GM12891 (cell line): ENCODE results near the gene RTP3.

ENCODE experiments used
- POLR2A ChIP-seq: IDR thresholded peaks from 2 replicates; pipeline ENCODE4 v1.6.1; 2011; ENCODE audit warnings: low read depth, low read length, control low read depth
- POLR2AphosphoS5 ChIP-seq: IDR thresholded peaks from 2 replicates; pipeline ENCODE4 v1.6.1; 2011; ENCODE audit warnings: low read depth, low read length, control low read depth
- POU2F2 ChIP-seq: IDR thresholded peaks from 2 replicates; pipeline ENCODE4 v1.6.1; 2011; ENCODE audit warnings: low read depth, mild to moderate bottlenecking, control low read depth, low read length, moderate library complexity
- SPI1 ChIP-seq: IDR thresholded peaks from 2 replicates; pipeline ENCODE4 v1.6.1; 2011; ENCODE audit warnings: low read depth, low read length, control low read depth
- TAF1 ChIP-seq: IDR thresholded peaks from 2 replicates; pipeline ENCODE4 v1.6.1; 2011; ENCODE audit warnings: low read depth, low read length, control low read depth

DNA sequence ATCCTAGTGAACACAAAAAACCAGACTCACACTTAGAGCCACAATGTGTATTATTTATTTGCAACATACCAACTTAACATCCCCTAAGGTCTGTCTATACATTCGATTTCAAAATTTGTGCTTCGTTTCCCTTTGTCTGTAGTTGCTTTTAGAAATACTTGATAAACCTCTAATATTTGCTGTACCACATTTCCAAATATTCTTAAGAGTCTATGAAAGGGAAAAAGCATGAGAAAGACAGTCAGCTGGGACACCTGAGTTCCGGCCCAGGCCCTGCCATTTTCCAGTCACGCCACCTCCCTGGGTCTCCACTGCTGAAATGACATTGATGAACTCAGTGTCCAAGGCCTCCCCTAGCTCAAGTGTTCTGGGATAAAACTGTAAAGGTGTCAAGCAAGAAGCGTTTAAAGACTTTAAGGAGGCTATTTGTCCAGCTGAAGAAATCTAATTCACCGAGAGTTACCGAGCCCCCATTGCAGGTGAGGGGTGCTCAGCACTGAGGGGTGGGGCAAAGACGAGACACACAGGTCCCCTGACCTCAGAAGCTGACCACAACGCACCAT lies 41.7 kb downstream of the RTP3 start:
- no peak for TF ChIP-seq POLR2A
- TF ChIP-seq POLR2AphosphoS5 = no peak
- no peak for TF ChIP-seq SPI1
- TF ChIP-seq TAF1 = no peak
- no peak for TF ChIP-seq POU2F2
